CD4-positive, alpha-beta T cell (primary cell): ENCODE data around the gene CDC45. TPM values are rescaled to one million over a fixed set of nuclear protein-coding genes. Genes with fewer than 3 reads are reported as not detected.

Source experiments
- ATAC-seq: fragments of 200-7000 bp; cut with Tn5 transposase; one replicate; pipeline ENCODE4 v1.10.0; 2022; ENCODE audit warnings: mild to moderate bottlenecking; ENCODE audit not compliant: poor library complexity
- CTCF ChIA-PET: fragments of 350-600 bp; sonication (Branson Sonifier 250); formaldehyde crosslinking; loops from one replicate; lab custom pipeline; 2021; ENCODE audit warnings: antibody characterized with exemption, inconsistent platforms; lab: Charles Lee
- POLR2A ChIA-PET: fragments of 350-600 bp; sonication (Branson Sonifier 250); formaldehyde crosslinking; loops from one replicate; lab custom pipeline; 2021; ENCODE audit warnings: antibody characterized with exemption, inconsistent platforms; lab: Charles Lee
- DNase-seq, 14 experiments: peaks; one replicate each; pipeline ENCODE4 v3.0.0-alpha.2; 2013 to 2020; ENCODE audit warnings: mixed read lengths in 2 of 14
- H3K27ac ChIP-seq, 2 donors: one replicate each; pipeline versions ENCODE4 v1.5.1 to v1.7.0; 2013; ENCODE audit warnings: low read length in 2 of 2, low read depth in 1 of 2, mild to moderate bottlenecking in 1 of 2
- H3K27me3 ChIP-seq, 2 experiments: 1 replicate in 1 of 2; 2 replicates in 1 of 2; pipeline versions ENCODE4 v1.6.1 to v1.7.0; 2013; ENCODE audit warnings: low read length in 2 of 2, control low read depth in 1 of 2, mild to moderate bottlenecking in 1 of 2, moderate library complexity in 1 of 2; ENCODE audit not compliant: insufficient read depth in 2 of 2, control insufficient read depth in 1 of 2
- H3K36me3 ChIP-seq: one replicate; pipeline ENCODE4 v1.6.1; 2013; ENCODE audit warnings: low read length, control low read depth; ENCODE audit not compliant: insufficient read depth
- H3K4me1 ChIP-seq: one replicate; pipeline ENCODE4 v1.6.1; 2013; ENCODE audit warnings: low read length, control low read depth; ENCODE audit not compliant: insufficient read depth
- H3K4me3 ChIP-seq: one replicate; pipeline ENCODE4 v1.5.1; 2013; ENCODE audit warnings: mild to moderate bottlenecking, low read length, moderate library complexity
- H3K9me3 ChIP-seq, 2 experiments: 1 replicate in 1 of 2; 2 replicates in 1 of 2; pipeline versions ENCODE4 v1.6.1 to v1.7.0; 2013; ENCODE audit warnings: low read length in 2 of 2, mild to moderate bottlenecking in 2 of 2, control low read depth in 1 of 2, moderate library complexity in 1 of 2; ENCODE audit not compliant: control insufficient read depth in 1 of 2, insufficient read depth in 1 of 2
- H3K27ac Mint-ChIP-seq: one replicate; pipeline ENCODE4 v1.8.0; 2020; ENCODE audit warnings: mixed read lengths
- H3K27me3 Mint-ChIP-seq: one replicate; pipeline ENCODE4 v1.8.0; 2021; ENCODE audit warnings: mixed read lengths
- H3K36me3 Mint-ChIP-seq: one replicate; pipeline ENCODE4 v1.8.0; 2021; ENCODE audit warnings: low read depth, mixed read lengths
- H3K4me1 Mint-ChIP-seq: one replicate; pipeline ENCODE4 v1.8.0; 2021; ENCODE audit warnings: low read depth, mixed read lengths
- H3K4me3 Mint-ChIP-seq: one replicate; pipeline ENCODE4 v1.8.0; 2020; ENCODE audit warnings: mild to moderate bottlenecking, mixed read lengths
- H3K9me3 Mint-ChIP-seq: one replicate; pipeline ENCODE4 v1.8.0; 2020; ENCODE audit warnings: mixed read lengths
- intact Hi-C, 2 experiments: fragments of 100-400 bp; cut with DNase I in 1 of 2; cut with micrococcal nuclease in 1 of 2; formaldehyde crosslinking; loops; one replicate each; pipeline versions ENCODE4 v1.15.1 to v1.9.0; 2023 to 2025; cut with DNase I, micrococcal nuclease
- total RNA-seq, 174 experiments: library from RNA in 2 of 174; stranded (reverse) in 2 of 174; gene quantifications; one replicate each; pipeline ENCODE4 v1.2.3 and lab custom pipeline; 2021 to 2026
- TF ChIP-seq, protein P1 (sequence below): fragments of 200-600 bp; IDR thresholded peaks from one replicate; pipeline ENCODE4 v1.8.0; 2022; ENCODE audit warnings: antibody characterized with exemption, mild to moderate bottlenecking

Gene CDC45
- total RNA-seq, 2 experiments from 2014 or later = 0.75 to 0.82 TPM

DNA sequence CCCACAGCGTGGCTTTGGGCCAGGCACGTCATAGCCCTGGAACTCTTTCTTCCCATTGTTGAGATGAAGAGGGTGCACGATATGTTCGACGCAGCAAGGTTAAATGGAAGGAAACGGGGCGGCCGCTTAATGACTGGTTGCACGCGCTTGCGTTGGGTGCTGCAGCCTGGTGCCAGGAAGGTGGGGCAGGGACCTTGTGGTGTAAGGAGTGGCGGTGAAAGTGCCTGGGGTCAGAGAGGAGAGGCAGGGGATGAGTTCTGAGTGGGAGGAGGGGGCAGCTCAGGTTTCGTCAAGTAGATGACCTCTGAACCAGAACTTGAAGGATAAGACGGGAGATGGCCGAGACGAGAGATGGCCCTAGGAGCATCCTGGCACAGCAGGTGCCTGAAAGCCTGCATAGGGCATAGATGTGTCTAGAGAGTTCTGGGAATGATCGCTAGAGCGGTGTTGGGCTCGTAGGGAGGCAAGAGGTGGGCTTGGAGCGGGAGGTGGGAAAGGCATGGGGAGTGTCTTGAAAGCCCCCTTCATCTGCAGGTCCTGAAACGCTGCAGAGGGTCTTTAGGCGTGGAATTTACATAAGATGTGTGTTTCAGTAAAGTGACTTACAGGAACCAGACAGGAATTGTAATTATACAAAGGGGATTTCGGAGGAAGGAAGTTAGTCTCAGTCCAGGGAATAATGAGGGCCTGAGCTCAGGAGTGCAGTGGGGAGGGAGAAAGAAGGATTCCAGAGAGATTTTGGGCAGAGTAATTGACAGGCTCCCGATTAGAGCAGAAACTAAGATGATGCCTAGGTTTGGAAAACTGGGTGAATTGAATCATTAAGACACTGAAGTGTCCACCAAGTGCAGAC lies 87.7 kb downstream of the CDC45 start:
- no peaks in the 10 kb centered on the region for H3K4me1 ChIP-seq
- no peak for DNase-seq
- intact Hi-C loops = no loop called here

DNA sequence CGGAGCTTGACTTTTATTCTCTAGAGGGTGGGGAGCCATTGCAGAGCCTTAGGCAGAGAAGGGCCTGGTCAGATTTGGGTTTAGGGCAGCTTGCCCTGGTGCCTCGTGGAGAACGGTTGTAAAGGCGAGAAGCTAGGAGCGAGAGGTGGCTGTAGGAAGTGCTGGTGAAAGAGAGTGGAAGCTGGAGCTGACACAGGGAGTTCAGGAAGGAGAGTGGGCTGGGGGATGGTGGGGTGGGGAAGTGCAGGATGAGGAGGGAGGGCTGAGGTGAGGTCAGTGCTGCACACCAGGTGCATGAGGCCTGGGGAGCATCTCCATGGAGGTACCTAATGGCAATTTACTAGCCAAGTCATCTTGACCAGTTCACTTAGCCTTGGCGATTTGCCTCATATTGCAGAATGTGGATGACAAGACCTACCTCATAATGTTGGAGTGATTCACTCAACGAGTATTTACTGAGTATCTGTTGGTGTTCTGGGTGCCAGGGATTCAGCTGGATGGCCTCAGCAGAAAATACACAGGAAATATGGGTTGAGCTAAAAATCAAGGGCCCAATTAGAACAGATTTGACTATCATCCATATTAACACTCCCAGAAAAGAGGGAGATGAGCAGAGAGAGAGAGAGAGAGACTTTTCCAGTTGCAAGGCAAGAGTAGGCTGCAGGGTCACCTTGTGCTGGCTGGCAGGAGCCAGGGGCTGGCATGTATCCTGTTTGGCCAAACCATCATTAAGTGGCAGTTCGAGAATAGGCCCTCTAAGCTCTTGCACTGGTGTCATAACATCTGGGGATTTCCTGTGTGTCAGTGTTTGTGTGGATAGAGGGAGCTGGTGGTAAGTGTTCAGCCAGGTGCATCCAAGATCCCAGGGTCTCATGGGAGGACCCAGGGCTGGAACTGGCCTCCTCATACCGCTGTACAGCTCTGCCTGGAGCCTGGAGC lies 88.9 kb downstream of the CDC45 start:
- no peaks in the 10 kb centered on the region for H3K9me3 ChIP-seq
- H3K4me1 Mint-ChIP-seq = no peaks in the 10 kb centered on the region
- H3K27me3 Mint-ChIP-seq = no peaks in the 10 kb centered on the region
- no peak overlapping the region for H3K4me3 ChIP-seq
- no peaks in the 10 kb centered on the region for H3K36me3 Mint-ChIP-seq
- DNase-seq (no peak), ATAC-seq (no peak)
- POLR2A ChIA-PET = interaction anchor here (0.6 kb wide), 1 partner anchor 29 kb away, joined by 4 read pairs; no protein-coding TSS in a partner anchor
- no peaks in the 10 kb centered on the region for H3K9me3 Mint-ChIP-seq
- H3K27ac ChIP-seq = no peak overlapping the region
- no peak overlapping the region for H3K27ac Mint-ChIP-seq
- no peaks in the 10 kb centered on the region for H3K36me3 ChIP-seq
- H3K4me3 Mint-ChIP-seq = no peak overlapping the region
- CTCF ChIA-PET = no interaction called here
- H3K27me3 ChIP-seq = peaks cover 0 to 3% of the 10 kb centered on the region in 2 experiments
- H3K4me1 ChIP-seq = no peaks in the 10 kb centered on the region
- TF ChIP-seq, protein P1, sequence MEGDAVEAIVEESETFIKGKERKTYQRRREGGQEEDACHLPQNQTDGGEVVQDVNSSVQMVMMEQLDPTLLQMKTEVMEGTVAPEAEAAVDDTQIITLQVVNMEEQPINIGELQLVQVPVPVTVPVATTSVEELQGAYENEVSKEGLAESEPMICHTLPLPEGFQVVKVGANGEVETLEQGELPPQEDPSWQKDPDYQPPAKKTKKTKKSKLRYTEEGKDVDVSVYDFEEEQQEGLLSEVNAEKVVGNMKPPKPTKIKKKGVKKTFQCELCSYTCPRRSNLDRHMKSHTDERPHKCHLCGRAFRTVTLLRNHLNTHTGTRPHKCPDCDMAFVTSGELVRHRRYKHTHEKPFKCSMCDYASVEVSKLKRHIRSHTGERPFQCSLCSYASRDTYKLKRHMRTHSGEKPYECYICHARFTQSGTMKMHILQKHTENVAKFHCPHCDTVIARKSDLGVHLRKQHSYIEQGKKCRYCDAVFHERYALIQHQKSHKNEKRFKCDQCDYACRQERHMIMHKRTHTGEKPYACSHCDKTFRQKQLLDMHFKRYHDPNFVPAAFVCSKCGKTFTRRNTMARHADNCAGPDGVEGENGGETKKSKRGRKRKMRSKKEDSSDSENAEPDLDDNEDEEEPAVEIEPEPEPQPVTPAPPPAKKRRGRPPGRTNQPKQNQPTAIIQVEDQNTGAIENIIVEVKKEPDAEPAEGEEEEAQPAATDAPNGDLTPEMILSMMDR = no peak
- intact Hi-C loops = no loop called here

More for the DNA sequence above, 87.7 kb downstream of the CDC45 start:
- peaks cover 0 to 3% of the 10 kb centered on the region in 2 experiments for H3K27me3 ChIP-seq
- ChIA-PET POLR2A (interaction anchor here (0.6 kb wide), 1 partner anchor 28 kb away, joined by 4 read pairs; no protein-coding TSS in a partner anchor), CTCF (no interaction called here)
- Mint-ChIP-seq H3K27ac (no peak overlapping the region), H3K4me1 (no peaks in the 10 kb centered on the region), H3K9me3 (no peaks in the 10 kb centered on the region), H3K4me3 (no peak overlapping the region), H3K36me3 (no peaks in the 10 kb centered on the region), H3K27me3 (no peaks in the 10 kb centered on the region)
- no peak overlapping the region for H3K4me3 ChIP-seq
- H3K27ac ChIP-seq = no peak overlapping the region
- no peaks in the 10 kb centered on the region for H3K9me3 ChIP-seq
- TF ChIP-seq, protein P1 = no peak
- ATAC-seq = no peak
- H3K36me3 ChIP-seq = no peaks in the 10 kb centered on the region

DNA sequence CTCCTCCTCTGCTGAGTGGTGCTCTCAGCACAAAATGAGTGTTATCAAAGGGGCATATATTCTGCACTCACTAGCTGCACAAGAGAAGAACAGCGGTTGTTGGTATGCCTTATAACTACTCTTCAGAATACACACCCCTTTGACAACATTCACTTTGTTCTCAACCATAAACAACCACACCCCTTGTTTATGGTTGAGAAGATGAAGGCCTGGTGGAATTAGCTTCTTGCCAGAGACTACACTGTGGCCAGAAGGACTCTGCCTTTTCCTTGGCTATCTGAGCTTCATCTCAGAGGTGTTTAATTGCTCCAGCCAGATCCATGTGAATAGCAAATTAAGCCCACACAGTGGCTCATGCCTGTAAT lies 89.5 kb downstream of the CDC45 start:
- H3K4me1 ChIP-seq = no peaks in the 10 kb centered on the region
- H3K27me3 ChIP-seq = peaks cover 0 to 3% of the 10 kb centered on the region in 2 experiments
- Mint-ChIP-seq H3K9me3 (no peaks in the 10 kb centered on the region), H3K27ac (no peak overlapping the region), H3K4me3 (no peak overlapping the region), H3K27me3 (no peaks in the 10 kb centered on the region), H3K36me3 (no peaks in the 10 kb centered on the region), H3K4me1 (no peaks in the 10 kb centered on the region)
- H3K4me3 ChIP-seq = no peak overlapping the region
- ChIA-PET POLR2A (no interaction called here), CTCF (no interaction called here)
- ATAC-seq = no peak
- TF ChIP-seq, protein P1 = no peak
- intact Hi-C loops = no loop called here
- H3K9me3 ChIP-seq = no peaks in the 10 kb centered on the region
- no peak for DNase-seq
- H3K27ac ChIP-seq = no peak overlapping the region
- no peaks in the 10 kb centered on the region for H3K36me3 ChIP-seq
